Skin of body (tissue), 2 donors: ENCODE results near the gene RYR2. TPM values are rescaled to one million over a fixed set of nuclear protein-coding genes. Genes with fewer than 3 reads are reported as not detected.
A peak's percentile ranks its signal among the peaks of the same experiment; 100 is the strongest.
"Not testable (repeated sequence)": the region's sequence is repeated elsewhere in the genome, so short reads cannot be mapped to it uniquely, and the experiment has no call there.

ENCODE experiments used
- DNase-seq: peaks from one replicate; lab custom pipeline; 2025; lab: John Stamatoyannopoulos, UW
- total RNA-seq: library from RNA; depleted of rRNA; stranded (reverse); fragments of >200 nt; gene quantifications from one replicate; pipeline ENCODE4 v1.2.3, GENCODE V29; 2014

RYR2 gene
- total RNA-seq, 1 donor from 2014 or later, result 1.1 TPM

DNA sequence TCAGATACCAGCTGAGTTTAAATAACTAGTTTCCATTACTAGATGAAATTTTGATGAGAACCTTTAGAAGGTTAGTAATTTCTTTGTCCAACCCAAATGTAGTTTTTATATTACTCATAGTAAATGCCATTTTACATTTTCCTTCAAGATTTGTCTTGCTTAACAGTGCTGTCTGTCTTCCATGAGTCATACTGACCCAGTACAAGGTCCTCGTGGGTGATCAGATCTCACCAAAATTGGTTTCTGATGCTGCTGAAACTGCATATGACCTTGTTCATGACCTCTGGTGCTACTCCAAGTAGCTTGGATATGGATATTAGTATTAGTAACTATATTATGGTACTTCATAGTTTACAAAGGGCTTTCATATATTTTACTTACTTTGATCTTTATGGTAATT lies 207.1 kb downstream of the RYR2 start:
- no peak for DNase-seq

DNA sequence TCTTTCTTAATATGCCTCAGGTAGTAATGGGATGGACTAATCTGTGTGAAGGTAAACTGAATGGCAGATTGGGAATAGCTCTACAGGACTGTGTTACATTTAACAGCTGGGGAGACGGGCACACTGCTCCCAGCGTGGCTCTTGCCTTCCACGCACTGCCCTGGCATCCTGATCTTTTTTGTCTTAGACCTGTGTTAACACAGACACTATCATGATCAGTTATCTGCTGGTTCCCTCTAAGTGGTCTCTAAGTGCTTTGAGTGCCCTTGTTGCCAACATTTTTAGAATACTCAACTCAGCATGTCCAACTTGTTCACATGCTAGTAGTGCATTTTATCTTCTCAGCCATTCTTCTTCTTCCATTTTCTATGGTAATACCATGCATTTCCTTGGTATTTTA lies 208.1 kb downstream of the RYR2 start:
- no peak for DNase-seq

DNA sequence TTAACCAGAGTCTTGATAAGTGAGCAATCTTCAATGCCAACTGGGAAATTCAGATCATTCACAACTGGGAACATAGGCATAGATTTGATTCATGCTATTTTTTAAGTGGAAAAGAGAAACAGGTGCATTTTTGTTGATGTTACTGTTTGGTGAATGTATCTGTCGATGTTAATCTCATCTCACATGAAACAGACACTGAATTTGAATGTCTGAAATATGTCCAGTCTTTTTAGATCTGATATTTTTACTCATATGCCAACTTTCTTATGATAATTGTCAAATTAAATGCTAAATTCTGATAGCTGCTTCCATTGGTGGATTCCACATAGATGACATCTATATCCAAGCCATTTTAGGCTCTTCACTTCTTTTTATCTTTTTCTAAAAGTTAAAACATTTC lies 213.1 kb downstream of the RYR2 start:
- DNase-seq, result no peak

DNA sequence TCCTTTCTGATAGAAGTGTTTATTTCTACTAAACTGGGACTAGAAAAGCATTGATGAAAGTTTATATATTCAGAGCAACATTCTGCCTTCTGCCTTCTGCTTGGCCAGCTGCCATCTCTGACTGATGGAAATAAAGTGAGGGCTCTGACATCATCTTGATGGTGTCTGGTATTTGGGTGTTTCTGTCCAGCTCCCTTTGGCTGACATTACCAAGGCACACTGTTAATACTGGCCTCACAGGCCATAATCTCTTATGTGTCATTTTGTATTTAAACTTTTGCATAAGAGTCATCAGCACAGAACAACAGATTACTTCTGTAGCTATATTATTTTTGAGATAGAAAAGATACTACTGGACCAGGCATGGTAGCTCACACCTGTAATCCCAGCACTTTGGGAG lies 216.9 kb downstream of the RYR2 start:
- peak; percentile 52 for DNase-seq

DNA sequence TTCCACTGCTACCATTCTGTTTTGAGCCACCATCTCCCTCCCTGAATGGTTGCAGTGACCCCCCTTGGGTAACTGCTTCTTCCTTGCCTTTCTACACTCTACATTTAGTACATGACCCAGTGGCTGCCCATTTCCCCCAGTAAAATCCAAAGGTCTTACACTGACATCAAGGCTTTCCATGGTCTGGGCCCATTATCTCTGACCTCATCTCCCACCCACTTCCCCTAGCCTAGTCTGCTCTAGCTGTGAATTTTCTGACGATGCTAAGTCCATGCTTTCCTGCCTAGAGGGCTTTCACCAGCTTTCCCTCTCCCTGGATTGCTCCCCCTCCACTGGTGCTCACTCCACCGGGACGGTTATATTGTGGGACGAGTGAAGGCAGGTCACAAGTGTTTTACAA lies 219.2 kb downstream of the RYR2 start:
- no peak for DNase-seq

DNA sequence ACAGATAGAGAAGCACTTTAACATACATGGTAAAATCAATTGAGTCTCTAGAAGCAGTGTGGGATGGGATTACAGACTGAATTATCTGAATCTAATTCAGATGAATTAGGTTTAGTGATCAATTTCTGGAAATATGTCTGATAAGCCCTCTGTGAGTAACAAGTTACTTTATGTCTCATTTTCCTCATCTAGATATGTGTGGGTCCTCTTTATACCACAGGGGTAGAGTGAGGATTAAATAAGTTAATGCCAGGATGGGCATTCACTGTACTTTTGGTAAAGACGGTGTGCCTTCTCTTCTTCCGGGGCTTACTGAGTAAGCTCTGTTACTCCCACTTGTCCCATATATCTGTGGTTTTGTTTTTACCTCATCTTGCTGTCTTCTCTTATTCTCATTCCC lies 225.8 kb downstream of the RYR2 start:
- DNase-seq, result no peak

DNA sequence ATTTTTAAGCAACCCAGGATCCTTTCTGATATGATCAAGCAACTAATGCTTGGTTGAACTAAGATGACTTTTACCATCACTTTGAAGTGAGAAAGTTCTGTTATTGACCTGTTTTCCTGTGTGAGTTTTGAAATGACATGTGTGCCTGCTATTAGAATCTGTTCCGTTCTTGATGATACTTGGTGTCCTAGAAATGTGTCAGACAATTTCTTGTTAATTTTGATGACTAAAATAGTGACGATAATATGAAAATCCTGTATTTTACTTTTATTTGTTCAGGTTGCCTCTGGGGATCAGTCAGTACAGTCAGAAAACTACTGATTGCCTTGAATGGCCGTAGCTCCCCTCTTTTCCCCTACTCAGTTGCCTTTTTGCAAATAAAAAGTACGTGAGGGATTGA lies 228.0 kb downstream of the RYR2 start:
- no peak for DNase-seq

DNA sequence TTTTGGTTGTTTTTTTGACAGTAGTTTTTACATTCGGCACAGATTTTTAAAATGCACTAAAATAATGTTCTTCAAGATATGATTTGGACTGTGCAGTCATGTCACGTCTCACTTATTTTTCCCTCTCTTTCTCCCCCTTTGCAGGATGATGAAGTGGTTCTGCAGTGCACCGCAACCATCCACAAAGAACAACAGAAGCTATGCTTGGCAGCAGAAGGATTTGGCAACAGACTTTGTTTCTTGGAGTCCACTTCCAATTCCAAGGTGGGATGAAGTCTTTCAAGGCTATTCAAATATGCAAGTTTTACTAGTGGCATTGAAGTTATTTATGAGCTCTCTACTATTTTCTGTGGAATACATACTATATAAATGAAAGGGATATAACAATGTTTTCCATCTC lies 228.4 kb downstream of the RYR2 start:
- DNase-seq, result no peak

DNA sequence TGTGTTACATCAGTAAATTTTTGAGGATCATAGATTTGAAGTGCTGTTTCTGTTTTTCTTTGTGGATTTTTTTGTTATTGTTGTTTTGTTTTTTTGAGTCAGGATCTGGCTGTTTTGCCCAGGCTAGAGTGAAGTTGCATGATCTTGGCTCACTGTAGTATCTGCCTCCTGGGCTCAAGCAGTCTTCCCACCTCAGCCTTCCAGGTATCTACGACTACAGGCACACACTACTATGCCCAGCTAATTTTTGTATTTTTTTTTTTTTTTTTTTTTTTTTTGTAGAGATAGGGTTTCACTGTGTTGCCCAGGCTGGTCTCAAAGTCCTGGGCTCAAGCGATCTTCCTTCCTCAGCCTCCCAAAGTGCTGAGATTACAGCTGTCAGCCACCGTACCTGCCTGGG lies 236.0 kb downstream of the RYR2 start:
- not testable (repeated sequence) for DNase-seq

DNA sequence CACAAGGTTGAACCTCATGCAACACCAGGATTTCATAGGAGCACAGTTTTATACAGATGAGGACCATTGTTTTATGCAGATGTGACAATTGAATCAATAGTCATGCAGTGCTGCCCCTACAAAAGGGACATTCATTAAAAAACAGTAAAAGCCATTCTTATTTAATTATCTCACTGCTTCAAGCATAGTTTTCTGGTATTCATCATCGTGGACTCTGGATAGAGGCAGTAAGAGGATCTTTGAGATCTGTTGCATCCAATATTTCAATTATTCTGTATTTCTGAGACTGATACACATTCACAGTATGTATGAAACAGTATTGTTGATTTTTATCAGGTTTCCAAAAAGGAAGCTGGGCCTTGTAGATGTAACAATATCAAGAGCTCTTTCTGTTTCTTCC lies 237.6 kb downstream of the RYR2 start:
- DNase-seq, result no peak

DNA sequence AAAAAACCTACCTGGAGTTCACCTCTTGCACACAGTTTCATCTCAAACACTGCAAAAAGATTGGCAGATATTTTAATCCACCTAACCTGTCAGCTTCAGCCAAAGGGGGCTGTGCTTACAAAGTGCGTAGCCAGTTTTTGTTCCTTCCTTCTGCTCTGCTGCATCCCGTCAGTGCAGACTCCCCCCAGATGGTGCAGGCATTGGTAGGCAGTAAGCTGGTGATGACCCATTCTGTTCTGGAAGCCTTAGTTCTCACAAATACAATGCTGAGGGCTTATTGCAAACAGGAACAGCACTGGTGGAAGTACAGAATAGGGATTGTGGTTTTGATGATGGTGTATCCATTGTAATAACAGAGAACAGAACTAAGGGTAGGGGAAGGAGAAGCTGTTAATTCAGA lies 239.5 kb downstream of the RYR2 start:
- no peak for DNase-seq

DNA sequence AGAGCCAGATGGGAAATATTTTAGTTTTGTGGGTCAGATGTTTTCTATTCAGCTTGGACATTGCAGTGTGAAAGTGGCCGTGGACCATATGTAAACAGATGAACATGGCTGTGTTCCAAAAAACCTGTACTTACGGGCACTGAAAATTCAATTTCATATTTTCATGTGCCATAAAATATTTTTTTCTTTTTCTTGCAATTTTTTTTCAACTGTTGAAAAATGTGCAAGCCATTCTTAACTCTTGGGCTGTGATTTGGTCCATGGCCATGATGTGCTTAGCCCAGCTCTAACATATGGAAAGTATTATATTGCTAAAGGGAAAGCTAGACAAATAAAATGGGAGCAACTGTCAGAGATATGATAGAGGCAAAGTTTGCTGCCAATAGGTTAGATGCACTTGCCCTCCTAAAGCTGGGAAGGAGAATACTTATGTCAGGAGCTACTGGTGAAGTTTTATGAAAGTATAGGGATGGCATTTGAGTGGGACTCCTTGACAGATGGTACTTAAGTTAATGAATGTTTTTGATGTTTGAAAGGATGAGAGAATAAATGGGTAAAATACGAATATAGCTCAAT lies 240.3 kb downstream of the RYR2 start:
- DNase-seq, result peak; percentile 20

DNA sequence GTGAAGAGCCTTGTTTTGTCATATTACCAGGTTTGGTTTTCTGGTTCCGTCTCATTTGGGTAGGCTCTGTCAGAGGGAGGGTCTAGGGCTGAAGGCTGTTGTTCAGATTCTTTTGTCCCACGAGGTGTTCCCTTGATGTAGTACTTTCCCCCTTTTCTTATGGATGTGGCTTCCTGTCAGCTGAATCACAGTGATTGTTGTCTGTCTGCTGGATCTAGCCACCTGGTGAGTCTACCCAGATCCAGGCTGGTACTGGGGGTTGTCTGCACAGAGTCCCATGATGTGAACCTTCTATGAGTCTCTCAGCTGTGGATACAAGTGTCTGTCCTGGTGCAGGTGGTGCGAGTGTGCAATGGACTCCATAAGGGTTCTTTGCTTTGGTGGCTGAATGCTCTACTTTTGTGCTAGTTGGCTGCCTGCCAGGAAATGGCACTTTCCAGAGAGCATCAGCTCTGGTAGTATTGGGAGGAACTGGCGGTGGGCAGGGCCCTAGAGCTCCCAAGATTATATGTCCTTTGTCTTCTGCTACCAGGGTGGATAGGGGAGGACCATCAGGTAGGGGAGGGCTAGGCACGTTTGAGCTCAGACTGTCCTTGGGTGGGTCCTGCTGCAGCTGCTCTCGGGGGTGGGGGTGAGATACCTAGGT lies 246.0 kb downstream of the RYR2 start:
- DNase-seq, result no peak

DNA sequence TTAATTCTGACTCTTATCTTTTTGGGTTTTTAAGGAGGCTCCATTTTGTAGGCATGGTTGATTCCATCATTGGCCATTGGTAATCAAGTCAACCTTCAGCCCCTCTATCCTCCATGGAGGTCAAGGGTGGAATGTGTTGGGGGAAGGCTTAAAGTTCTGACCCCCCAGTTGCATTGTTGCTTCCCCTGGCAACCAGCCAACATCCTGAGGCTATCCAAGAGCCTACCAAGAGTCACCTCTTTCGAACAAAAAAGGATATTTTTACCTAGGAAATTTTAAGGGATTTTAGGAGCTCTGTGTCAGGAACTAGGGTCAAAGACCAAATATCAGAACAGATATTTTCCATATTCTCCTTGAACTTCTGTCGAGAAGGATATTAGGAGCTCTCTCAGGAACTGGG lies 251.8 kb downstream of the RYR2 start:
- DNase-seq, result no peak

DNA sequence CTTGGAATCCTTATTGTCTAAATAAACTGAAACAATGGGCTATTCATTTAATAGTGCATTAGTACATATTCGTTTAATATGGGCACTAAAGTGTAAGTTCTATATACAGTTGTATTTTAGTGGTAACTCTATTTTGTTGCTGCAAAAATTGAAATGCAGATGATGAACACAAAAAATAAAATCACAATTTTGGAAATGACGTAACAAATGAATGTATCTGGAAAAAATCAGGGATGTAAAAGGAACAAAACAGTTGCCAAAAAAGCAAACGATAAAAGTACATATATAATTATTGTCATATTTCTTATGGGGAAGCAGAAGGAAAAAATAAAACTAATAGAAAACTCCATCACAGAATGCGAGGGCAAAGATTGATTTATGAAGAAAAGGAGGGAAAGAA lies 254.9 kb downstream of the RYR2 start:
- DNase-seq, result no peak

DNA sequence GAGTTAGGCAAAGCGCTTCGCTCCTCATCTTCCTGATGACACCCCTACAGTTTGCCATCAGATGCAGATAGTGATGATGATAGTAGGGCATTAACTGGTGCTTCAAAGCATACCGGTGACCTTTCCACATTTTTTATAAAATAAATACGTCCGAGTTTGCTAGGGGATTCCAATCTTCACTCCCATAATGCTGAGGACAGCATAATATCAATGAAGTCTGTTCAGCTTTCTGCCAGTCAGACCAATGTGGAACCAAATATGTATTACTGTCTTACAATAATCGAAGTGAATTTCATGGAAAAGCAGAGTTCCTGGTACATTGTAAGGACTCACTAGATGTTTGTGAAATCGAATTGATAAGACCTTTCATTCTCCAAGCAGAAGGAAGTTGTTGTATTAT lies 258.7 kb downstream of the RYR2 start:
- DNase-seq, result no peak

DNA sequence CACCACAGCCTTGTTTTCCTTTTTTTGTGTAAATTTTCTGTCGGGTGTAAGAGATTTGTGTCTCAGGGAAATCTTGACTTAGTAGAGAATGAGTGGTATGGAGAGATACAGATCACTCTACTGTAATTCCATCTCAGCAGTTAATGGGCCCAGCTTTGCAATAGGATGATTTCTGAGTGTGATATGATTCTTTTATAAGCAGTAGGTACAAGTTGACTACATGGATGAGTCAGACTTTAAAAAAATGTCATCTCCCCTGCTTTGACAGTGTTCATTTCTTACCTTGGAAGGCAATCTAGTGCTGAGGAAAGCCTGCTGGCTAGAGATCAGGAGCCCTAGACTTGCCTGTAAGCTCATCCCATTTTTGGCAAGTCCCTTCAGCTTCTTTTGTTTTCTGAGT lies 261.9 kb downstream of the RYR2 start:
- no peak for DNase-seq

DNA sequence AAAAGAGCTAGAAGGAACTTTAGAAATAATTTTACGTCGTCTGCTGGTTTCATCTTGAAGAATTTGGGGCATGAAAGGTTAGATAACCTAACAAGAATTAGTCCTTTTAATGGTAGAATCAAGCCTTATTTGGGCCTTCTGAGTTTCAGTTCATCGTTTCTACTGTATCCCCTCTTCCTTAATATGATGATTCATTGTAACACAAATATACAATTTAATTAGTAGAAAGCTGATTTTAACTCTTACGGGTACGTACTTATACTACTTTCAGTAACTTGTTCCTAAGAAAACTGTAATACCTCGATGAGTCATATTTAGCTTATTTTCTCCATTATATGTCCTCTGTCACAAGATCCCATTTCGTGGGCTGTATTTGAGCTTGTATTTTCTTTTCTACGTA lies 264.7 kb downstream of the RYR2 start:
- DNase-seq, result no peak

DNA sequence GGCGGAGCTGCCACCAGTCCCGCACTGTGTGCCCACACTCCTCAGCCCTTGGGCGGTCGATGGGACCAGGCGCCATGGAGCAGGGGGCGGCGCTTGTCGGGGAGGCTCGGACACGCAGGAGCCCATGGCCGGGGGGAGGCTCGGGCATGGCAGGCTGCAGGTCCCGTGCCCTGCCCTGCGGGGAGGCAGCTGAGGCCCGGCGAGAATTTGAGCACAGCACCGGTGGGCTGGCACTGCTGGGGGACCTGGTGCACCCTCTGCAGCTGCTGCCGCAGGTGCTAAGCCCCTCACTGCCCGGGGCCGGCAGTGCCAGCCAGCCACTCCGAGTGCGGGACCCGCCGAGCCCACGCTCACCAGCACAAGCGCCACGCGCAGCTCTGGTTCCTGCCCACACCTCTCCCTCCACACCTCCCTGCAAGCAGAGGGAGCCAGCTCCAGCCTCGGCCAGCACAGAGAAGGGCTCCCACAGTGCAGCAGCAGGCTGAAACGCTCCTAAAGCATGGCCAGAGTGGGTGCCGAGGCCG lies 267.7 kb downstream of the RYR2 start:
- no peak for DNase-seq

DNA sequence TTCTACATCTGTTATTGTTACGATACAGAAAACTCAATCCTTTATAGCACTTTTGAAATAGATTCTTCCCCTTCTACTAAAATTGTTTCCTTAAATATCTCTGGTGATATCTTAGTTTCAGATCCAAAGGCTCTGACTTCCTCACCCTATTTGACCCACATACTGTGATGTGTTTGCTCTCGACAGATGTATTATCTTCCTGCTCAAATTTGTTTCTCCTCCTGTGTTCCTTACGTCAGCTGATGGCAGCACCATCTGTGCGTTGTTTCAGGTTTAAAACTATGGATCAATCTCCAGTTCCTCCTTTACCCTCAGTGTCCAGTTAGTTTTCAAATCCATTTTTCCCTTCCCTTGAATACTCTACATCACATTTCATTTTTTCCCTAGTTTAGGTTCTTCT lies 274.4 kb downstream of the RYR2 start:
- DNase-seq, result no peak

DNA sequence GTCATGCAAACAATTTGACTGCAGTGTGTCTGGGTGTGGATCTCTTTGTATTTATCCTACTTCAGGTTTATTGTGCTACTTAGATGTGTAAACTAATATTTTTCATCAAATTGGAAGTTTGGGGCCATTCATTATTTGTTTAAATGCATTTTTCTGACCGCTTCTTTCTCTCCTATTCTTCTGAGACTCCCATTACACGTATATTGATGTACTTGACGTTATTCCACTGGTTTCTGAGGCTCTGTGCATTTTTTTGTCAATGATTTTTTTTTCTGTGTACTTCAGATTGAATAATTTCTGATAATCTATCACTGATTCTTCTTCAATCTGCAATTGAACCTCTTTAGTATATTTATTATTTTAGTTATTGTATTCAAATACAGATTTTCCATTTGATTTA lies 276.8 kb downstream of the RYR2 start:
- no peak for DNase-seq

DNA sequence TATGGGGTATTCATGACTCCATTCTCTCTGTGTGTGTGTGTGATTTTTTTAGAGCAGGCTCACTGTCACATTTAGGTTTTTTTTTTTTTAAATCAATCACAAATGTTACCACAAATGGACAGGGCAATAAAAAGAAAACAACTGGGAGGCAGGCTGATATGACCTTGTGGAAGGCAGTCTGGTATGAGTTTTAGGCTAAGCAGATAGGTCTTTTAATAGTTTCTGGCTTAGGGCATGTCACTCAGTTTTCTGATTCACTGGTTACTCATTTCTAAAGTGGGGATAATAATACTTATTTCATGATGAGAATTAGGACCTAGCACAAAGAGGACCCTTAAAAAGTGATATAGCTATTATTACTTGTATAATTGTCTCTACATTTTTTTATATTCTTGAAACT lies 278.9 kb downstream of the RYR2 start:
- no peak for DNase-seq

DNA sequence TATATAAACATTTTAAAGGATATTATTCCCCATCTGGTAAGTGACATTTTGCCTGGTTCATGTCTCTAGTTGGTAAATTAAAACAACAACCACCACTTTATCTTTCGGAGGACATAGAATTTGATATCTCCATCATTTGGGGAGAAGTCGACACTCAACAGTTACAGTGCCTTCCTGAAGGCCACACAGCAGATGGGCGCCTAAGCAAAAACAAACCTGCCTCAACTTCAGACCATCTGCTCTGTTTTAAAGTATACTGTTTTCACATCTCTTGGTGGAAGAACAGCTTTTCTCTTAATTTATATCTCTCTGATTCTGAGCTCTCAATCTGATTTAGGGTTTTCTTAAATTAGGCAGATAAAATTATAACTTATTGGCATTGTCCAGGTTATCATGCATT lies 282.2 kb downstream of the RYR2 start:
- no peak for DNase-seq

DNA sequence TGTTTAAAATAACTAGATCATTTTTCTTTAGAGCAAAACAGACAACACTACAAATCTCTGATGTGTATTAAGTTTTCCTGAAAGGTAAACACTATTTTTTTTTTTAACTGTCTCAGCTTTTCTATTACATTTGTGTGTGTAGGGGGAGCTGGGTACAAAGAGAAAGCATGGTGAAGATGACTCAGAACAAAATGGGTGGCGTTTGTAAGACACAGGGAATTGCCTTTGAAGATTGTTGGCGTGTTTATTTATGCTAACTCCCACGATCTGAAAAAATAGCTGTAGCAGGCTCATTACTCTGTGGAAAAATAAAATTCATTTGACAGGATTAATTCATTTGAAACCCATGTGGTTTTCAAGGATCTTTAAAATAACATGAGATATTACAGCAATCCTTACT lies 285.1 kb downstream of the RYR2 start:
- no peak for DNase-seq
